NB4 (cell line): ENCODE measurements around the gene SOD1.

Experiments used
- CTCF ChIP-seq: IDR thresholded peaks from one replicate; pipeline ENCODE4 v1.5.1; 2012; ENCODE audit warnings: low read depth, low read length
- MAX ChIP-seq: IDR thresholded peaks from 2 replicates; pipeline ENCODE4 v1.6.1; 2011; ENCODE audit warnings: low read depth, low read length
- MYC ChIP-seq: IDR thresholded peaks from 2 replicates; pipeline ENCODE4 v1.6.1; 2011; ENCODE audit warnings: low read depth, low read length
- POLR2A ChIP-seq: IDR thresholded peaks from 2 replicates; pipeline ENCODE4 v1.6.1; 2011; ENCODE audit warnings: mild to moderate bottlenecking; ENCODE audit not compliant: insufficient read length; ENCODE audit errors: extremely low read depth

- TF ChIP-seq CTCF, result no peak
- TF ChIP-seq MYC, result no peak
- no peak for TF ChIP-seq POLR2A
- TF ChIP-seq MAX, result no peak
Observed at GRCh38 chr21:31677047-31677446, 17.6 kb downstream of the SOD1 start.
